Liver (tissue), 9 donors: Measurements from ENCODE around the gene ERCC4. TPM values are rescaled to one million over a fixed set of nuclear protein-coding genes. Genes with fewer than 3 reads are reported as not detected.

Experiments used
- DNase-seq: peaks from one replicate; pipeline ENCODE4 v3.0.0-alpha.2; 2017; ENCODE audit warnings: low spot score
- H3K27ac ChIP-seq, 2 donors: one replicate each; pipeline ENCODE4 v1.7.0; 2013; ENCODE audit warnings: inconsistent platforms in 2 of 2, low read length in 2 of 2, control low read depth in 1 of 2, low read depth in 1 of 2, mild to moderate bottlenecking in 1 of 2
- H3K27me3 ChIP-seq, 4 donors: one replicate each; pipeline versions ENCODE4 v1.6.1 to v1.7.0; 2013; ENCODE audit warnings: low read length in 3 of 4, inconsistent platforms in 1 of 4, mild to moderate bottlenecking in 1 of 4, moderate library complexity in 1 of 4; ENCODE audit not compliant: control insufficient read depth in 4 of 4, insufficient read depth in 4 of 4
- H3K36me3 ChIP-seq, 4 donors: one replicate each; pipeline versions ENCODE4 v1.6.1 to v1.7.0; 2013; ENCODE audit warnings: low read length in 3 of 4, mild to moderate bottlenecking in 3 of 4, low read depth in 1 of 4, moderate library complexity in 1 of 4; ENCODE audit not compliant: control insufficient read depth in 4 of 4, insufficient read depth in 3 of 4
- H3K4me1 ChIP-seq, 4 donors: one replicate each; pipeline versions ENCODE4 v1.6.1 to v1.7.0; 2013; ENCODE audit warnings: low read length in 3 of 4, mild to moderate bottlenecking in 3 of 4, moderate library complexity in 1 of 4; ENCODE audit not compliant: control insufficient read depth in 4 of 4, insufficient read depth in 4 of 4
- H3K4me3 ChIP-seq, 3 donors: one replicate each; pipeline versions ENCODE4 v1.6.1 to v1.7.0; 2013; ENCODE audit warnings: low read length in 3 of 3, control low read depth in 1 of 3, low read depth in 1 of 3, mild to moderate bottlenecking in 1 of 3
- H3K9ac ChIP-seq, 2 donors: one replicate each; pipeline ENCODE4 v1.7.0; 2013; ENCODE audit warnings: low read length in 2 of 2, mild to moderate bottlenecking in 2 of 2, moderate library complexity in 2 of 2, control low read depth in 1 of 2, low read depth in 1 of 2
- H3K9me3 ChIP-seq, 4 donors: one replicate each; pipeline versions ENCODE4 v1.6.1 to v1.7.0; 2013; ENCODE audit warnings: low read length in 3 of 4; ENCODE audit not compliant: control insufficient read depth in 4 of 4
- CTCF ChIP-seq: fragments of 150-350 bp; IDR thresholded peaks from 2 replicates; pipeline ENCODE4 v1.5.1; 2017; ENCODE audit warnings: improper control_type of control experiment, low read depth, low read length; ENCODE audit not compliant: missing input control
- EGR1 ChIP-seq, 2 donors: IDR thresholded peaks; 2 replicates each; pipeline ENCODE4 v1.6.1; 2016 to 2018; ENCODE audit warnings: antibody characterized with exemption in 2 of 2, low read depth in 2 of 2
- FOXA1 ChIP-seq: IDR thresholded peaks from 2 replicates; pipeline ENCODE4 v1.6.1; 2016; ENCODE audit warnings: antibody characterized with exemption
- FOXA2 ChIP-seq: IDR thresholded peaks from 2 replicates; pipeline ENCODE4 v1.6.1; 2016; ENCODE audit warnings: antibody characterized with exemption
- GABPA ChIP-seq, 2 donors: IDR thresholded peaks in 1 of 2; conservative IDR thresholded peaks in 1 of 2; 2 replicates each; pipeline ENCODE4 v1.6.1; 2016; ENCODE audit warnings: antibody characterized with exemption in 2 of 2, mild to moderate bottlenecking in 1 of 2, moderate library complexity in 1 of 2
- HNF4A ChIP-seq, 2 donors: conservative IDR thresholded peaks; 2 replicates each; pipeline ENCODE4 v1.6.1; 2016; ENCODE audit warnings: antibody characterized with exemption in 2 of 2, mild to moderate bottlenecking in 2 of 2
- HNF4G ChIP-seq: IDR thresholded peaks from 2 replicates; pipeline ENCODE4 v1.6.1; 2016; ENCODE audit warnings: antibody characterized with exemption
- JUND ChIP-seq, 2 donors: IDR thresholded peaks; 2 replicates each; pipeline ENCODE4 v1.6.1; 2016; ENCODE audit warnings: antibody characterized with exemption in 2 of 2
- MAX ChIP-seq: IDR thresholded peaks from 2 replicates; pipeline ENCODE4 v1.6.1; 2016; ENCODE audit warnings: antibody characterized with exemption
- NR2F2 ChIP-seq: IDR thresholded peaks from 2 replicates; pipeline ENCODE4 v1.6.1; 2016; ENCODE audit warnings: antibody characterized with exemption
- RAD21 ChIP-seq, 2 donors: IDR thresholded peaks; 2 replicates each; pipeline ENCODE4 v1.6.1; 2016; ENCODE audit warnings: antibody characterized with exemption in 2 of 2, mild to moderate bottlenecking in 2 of 2
- RXRA ChIP-seq, 2 donors: IDR thresholded peaks; 2 replicates each; pipeline ENCODE4 v1.6.1; 2017 to 2018; ENCODE audit warnings: antibody characterized with exemption in 2 of 2, mild to moderate bottlenecking in 1 of 2
- SP1 ChIP-seq: IDR thresholded peaks from 2 replicates; pipeline ENCODE4 v1.6.1; 2018; ENCODE audit warnings: antibody characterized with exemption, mild to moderate bottlenecking
- TAF1 ChIP-seq: conservative IDR thresholded peaks from 2 replicates; pipeline ENCODE4 v1.6.1; 2016; ENCODE audit warnings: antibody characterized with exemption, mild to moderate bottlenecking
- YY1 ChIP-seq: IDR thresholded peaks from 2 replicates; pipeline ENCODE4 v1.6.1; 2016; ENCODE audit warnings: antibody characterized with exemption, mild to moderate bottlenecking
- WGBS: extraction: QIAGEN DNeasy Blood & Tissue Kit; methylation state at CpG from one replicate; pipeline ENCODE4 v1.1.7; 2013; 5-methylcytosine and 5-hydroxymethylcytosine counted together
- polyA plus RNA-seq, 2 donors: library from polyadenylated mRNA; stranded (reverse) in 1 of 2; unstranded in 1 of 2; fragments of 200-250 nt in 1 of 2; fragments of >200 nt in 1 of 2; fragmentation: Nextera tagmentation in 1 of 2; extraction: Ambion mirVana in 1 of 2; gene quantifications; one replicate each; pipeline versions ENCODE4 v1.2.1 to v1.2.3, GENCODE V29; 2013 to 2015
- total RNA-seq, 2 donors: library from RNA; depleted of rRNA; stranded (reverse); fragments of >200 nt; gene quantifications; one replicate each; pipeline ENCODE4 v1.2.3, GENCODE V29; 2014
- TF ChIP-seq, protein P1 (sequence below): IDR thresholded peaks from 2 replicates; pipeline ENCODE4 v1.6.1; 2016; ENCODE audit warnings: antibody characterized with exemption
- TF ChIP-seq, protein P2 (sequence below): IDR thresholded peaks from 2 replicates; pipeline ENCODE4 v1.6.1; 2016; ENCODE audit warnings: antibody characterized with exemption
- TF ChIP-seq, protein P3 (sequence below): IDR thresholded peaks from 2 replicates; pipeline ENCODE4 v1.6.1; 2016; ENCODE audit warnings: antibody characterized with exemption, mild to moderate bottlenecking
- donor health status: healthy.
- donor health status: healthy.
- donor health status: healthy.
- donor health status: healthy.
- donor health status: healthy.

The ERCC4 gene
- total and polyA plus RNA-seq, 4 donors, result 1.6 to 11.1 (median 4.9) TPM

DNA sequence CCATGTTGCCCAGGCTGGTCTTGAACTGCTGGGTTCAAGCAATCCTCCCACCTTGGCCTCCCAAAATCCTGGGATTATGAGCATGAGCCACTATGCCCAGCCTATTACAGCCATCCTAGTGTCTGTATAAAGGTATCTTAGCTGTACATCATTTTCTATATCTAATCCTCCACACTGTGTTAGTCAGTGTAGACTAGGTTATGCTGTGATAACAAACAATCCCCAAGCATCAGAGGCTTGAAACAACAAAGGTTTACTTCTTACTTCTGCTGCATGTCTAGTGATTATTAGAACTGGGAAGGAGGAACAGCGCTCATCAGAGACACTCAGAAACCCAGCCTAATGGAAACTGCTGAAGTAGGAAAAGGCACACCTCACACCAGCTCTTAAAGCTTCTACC, 68.1 kb downstream of the ERCC4 start:
- Histone ChIP-seq H3K9ac (no peak overlapping the region), H3K4me3 (no peak overlapping the region), H3K36me3 (no peaks in the 10 kb centered on the region), H3K27me3 (no peaks in the 10 kb centered on the region), H3K9me3 (no peaks in the 10 kb centered on the region), H3K4me1 (no peaks in the 10 kb centered on the region), H3K27ac (no peak overlapping the region)
- TF ChIP-seq EGR1 (IDR thresholded peaks at IDR 0.05; ENCODE audit: low read depth in 2 of 2), result no peak
- TF ChIP-seq FOXA1, result no peak
- TF ChIP-seq GABPA (IDR thresholded peaks at IDR 0.05 in 1 of 2, conservative IDR thresholded peaks at IDR 0.05 in 1 of 2), result no peak
- TF ChIP-seq JUND (IDR thresholded peaks at IDR 0.05), result no peak
- TF ChIP-seq, protein P1, sequence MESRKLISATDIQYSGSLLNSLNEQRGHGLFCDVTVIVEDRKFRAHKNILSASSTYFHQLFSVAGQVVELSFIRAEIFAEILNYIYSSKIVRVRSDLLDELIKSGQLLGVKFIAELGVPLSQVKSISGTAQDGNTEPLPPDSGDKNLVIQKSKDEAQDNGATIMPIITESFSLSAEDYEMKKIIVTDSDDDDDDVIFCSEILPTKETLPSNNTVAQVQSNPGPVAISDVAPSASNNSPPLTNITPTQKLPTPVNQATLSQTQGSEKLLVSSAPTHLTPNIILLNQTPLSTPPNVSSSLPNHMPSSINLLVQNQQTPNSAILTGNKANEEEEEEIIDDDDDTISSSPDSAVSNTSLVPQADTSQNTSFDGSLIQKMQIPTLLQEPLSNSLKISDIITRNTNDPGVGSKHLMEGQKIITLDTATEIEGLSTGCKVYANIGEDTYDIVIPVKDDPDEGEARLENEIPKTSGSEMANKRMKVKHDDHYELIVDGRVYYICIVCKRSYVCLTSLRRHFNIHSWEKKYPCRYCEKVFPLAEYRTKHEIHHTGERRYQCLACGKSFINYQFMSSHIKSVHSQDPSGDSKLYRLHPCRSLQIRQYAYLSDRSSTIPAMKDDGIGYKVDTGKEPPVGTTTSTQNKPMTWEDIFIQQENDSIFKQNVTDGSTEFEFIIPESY, result no peak
- TF ChIP-seq CTCF, result no peak
- TF ChIP-seq SP1, result no peak
- TF ChIP-seq RXRA (IDR thresholded peaks at IDR 0.05), result no peak
- TF ChIP-seq RAD21 (IDR thresholded peaks at IDR 0.05), result no peak
- no peak for TF ChIP-seq MAX
- TF ChIP-seq FOXA2, result no peak
- no peak for TF ChIP-seq NR2F2
- no peak for TF ChIP-seq HNF4G
- TF ChIP-seq, protein P2, sequence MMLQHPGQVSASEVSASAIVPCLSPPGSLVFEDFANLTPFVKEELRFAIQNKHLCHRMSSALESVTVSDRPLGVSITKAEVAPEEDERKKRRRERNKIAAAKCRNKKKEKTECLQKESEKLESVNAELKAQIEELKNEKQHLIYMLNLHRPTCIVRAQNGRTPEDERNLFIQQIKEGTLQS, result no peak
- no peak for DNase-seq
- WGBS, result 95% methylated on average over 1 of the region's 1 CpG

- H3K27me3 ChIP-seq, result no peaks in the 10 kb centered on the region
- TF ChIP-seq HNF4G (no peak), RAD21 (IDR thresholded peaks at IDR 0.05) (no peak), FOXA2 (no peak), YY1 (no peak), JUND (IDR thresholded peaks at IDR 0.05) (no peak), MAX (no peak), TAF1 (no peak), HNF4A (conservative IDR thresholded peaks at IDR 0.05) (no peak), RXRA (IDR thresholded peaks at IDR 0.05) (no peak), EGR1 (IDR thresholded peaks at IDR 0.05; ENCODE audit: low read depth in 2 of 2) (no peak), GABPA (IDR thresholded peaks at IDR 0.05 in 1 of 2, conservative IDR thresholded peaks at IDR 0.05 in 1 of 2) (no peak), NR2F2 (no peak), SP1 (no peak), CTCF (no peak), FOXA1 (no peak)
- TF ChIP-seq, protein P1, result no peak
- TF ChIP-seq, protein P3, sequence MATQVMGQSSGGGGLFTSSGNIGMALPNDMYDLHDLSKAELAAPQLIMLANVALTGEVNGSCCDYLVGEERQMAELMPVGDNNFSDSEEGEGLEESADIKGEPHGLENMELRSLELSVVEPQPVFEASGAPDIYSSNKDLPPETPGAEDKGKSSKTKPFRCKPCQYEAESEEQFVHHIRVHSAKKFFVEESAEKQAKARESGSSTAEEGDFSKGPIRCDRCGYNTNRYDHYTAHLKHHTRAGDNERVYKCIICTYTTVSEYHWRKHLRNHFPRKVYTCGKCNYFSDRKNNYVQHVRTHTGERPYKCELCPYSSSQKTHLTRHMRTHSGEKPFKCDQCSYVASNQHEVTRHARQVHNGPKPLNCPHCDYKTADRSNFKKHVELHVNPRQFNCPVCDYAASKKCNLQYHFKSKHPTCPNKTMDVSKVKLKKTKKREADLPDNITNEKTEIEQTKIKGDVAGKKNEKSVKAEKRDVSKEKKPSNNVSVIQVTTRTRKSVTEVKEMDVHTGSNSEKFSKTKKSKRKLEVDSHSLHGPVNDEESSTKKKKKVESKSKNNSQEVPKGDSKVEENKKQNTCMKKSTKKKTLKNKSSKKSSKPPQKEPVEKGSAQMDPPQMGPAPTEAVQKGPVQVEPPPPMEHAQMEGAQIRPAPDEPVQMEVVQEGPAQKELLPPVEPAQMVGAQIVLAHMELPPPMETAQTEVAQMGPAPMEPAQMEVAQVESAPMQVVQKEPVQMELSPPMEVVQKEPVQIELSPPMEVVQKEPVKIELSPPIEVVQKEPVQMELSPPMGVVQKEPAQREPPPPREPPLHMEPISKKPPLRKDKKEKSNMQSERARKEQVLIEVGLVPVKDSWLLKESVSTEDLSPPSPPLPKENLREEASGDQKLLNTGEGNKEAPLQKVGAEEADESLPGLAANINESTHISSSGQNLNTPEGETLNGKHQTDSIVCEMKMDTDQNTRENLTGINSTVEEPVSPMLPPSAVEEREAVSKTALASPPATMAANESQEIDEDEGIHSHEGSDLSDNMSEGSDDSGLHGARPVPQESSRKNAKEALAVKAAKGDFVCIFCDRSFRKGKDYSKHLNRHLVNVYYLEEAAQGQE, result no peak
- TF ChIP-seq, protein P2, result no peak
- no peak overlapping the region for H3K9ac ChIP-seq
- no peak overlapping the region for H3K4me3 ChIP-seq
- no peaks in the 10 kb centered on the region for H3K9me3 ChIP-seq
- no peak for DNase-seq
- H3K36me3 ChIP-seq, result no peaks in the 10 kb centered on the region
- H3K4me1 ChIP-seq, result peaks cover 0 to 20% (median 14%) of the 10 kb centered on the region in 4 donors
- WGBS, result 96% methylated on average over 6 of the region's 6 CpGs
- H3K27ac ChIP-seq, result no peak overlapping the region
These were observed 72.4 kb downstream of the ERCC4 start for GRCh38 chr16:13992322-13992721.
